GM18909 (cell line): Measurements from ENCODE around the gene NDUFS5.
"Not testable (repeated sequence)": the region's sequence is repeated elsewhere in the genome, so short reads cannot be mapped to it uniquely, and the experiment has no call there.

Source experiments
- ATAC-seq: cut with Tn5 transposase; IDR thresholded peaks from one replicate; pipeline ENCODE4 v1.9.1; 2021; ENCODE audit warnings: mild to moderate bottlenecking; ENCODE audit not compliant: unreplicated experiment, poor library complexity

The NDUFS5 gene

GRCh38 chr1:39026051-39026865, at the start of gene NDUFS5:
TSS of gene NDUFS5 (plus strand) at chr1:39026350. CDS start at chr1:39028725, 2,375 bp downstream.
- peak; percentile 84 for ATAC-seq

GRCh38 chr1:38977399-38978244, 48.5 kb upstream of the NDUFS5 start:
- ATAC-seq: not testable (repeated sequence)

- ATAC-seq: not testable (repeated sequence)
These were observed 48.0 kb upstream of the NDUFS5 start for GRCh38 chr1:38978245-38978542.

GRCh38 chr1:38979380-38979779, 46.8 kb upstream of the NDUFS5 start:
- ATAC-seq: not testable (repeated sequence)

- no peak for ATAC-seq
These were observed 36.2 kb upstream of the NDUFS5 start for GRCh38 chr1:38989979-38990378.

GRCh38 chr1:38990386-38990737, 35.8 kb upstream of the NDUFS5 start:
- ATAC-seq: no peak

- ATAC-seq: peak; percentile 94
These were observed 35.2 kb upstream of the NDUFS5 start, which contains the start of gene AKIRIN1 for GRCh38 chr1:38990738-38991637. TSS of gene AKIRIN1 (plus strand) at chr1:38991276. CDS start at chr1:38991381, 105 bp downstream.

GRCh38 chr1:38991638-38992411, 34.3 kb upstream of the NDUFS5 start:
- ATAC-seq: peak; percentile 5

- no peak for ATAC-seq
These were observed 33.6 kb upstream of the NDUFS5 start for GRCh38 chr1:38992412-38993111.

- no peak for ATAC-seq
These were observed 32.0 kb upstream of the NDUFS5 start for GRCh38 chr1:38994196-38994595.

GRCh38 chr1:38997034-38997900, 28.9 kb upstream of the NDUFS5 start:
- no peak for ATAC-seq

- no peak for ATAC-seq
These were observed 28.3 kb upstream of the NDUFS5 start for GRCh38 chr1:38997901-38998190.

GRCh38 chr1:39001516-39002421, 24.4 kb upstream of the NDUFS5 start:
- ATAC-seq: no peak

- no peak for ATAC-seq
These were observed 22.9 kb upstream of the NDUFS5 start for GRCh38 chr1:39003281-39003680.

- ATAC-seq: no peak
These were observed 22.4 kb upstream of the NDUFS5 start for GRCh38 chr1:39003794-39004193.

- ATAC-seq: no peak
These were observed 19.9 kb upstream of the NDUFS5 start for GRCh38 chr1:39006287-39006686.
